H1 (cell line): ENCODE measurements around the gene ZNF595. TPM values are rescaled to one million over a fixed set of nuclear protein-coding genes. Genes with fewer than 3 reads are reported as not detected.

Source experiments
- EGR1 ChIP-seq: IDR thresholded peaks from 2 replicates; pipeline ENCODE4 v1.6.1; 2011; ENCODE audit warnings: low read depth, low read length, borderline replicate concordance
- polyA plus RNA-seq, 7 experiments: library from polyadenylated mRNA; depleted of rRNA in 3 of 7; stranded (reverse) in 5 of 7; unstranded in 2 of 7; fragments of >200 nt in 5 of 7; fragments of 200-250 nt in 2 of 7; gene quantifications; 1 replicate in 5 of 7; 2 replicates in 1 of 7; 4 replicates in 1 of 7; pipeline versions ENCODE4 v1.2.1 to v1.2.3, GENCODE V29; 2011 to 2013; ENCODE audit warnings: missing spikeins in 2 of 7, mixed read lengths in 2 of 7
- total RNA-seq: library from RNA; stranded (reverse); fragmentation: NEBNext Ultra II Directional; extraction: Animal tissue kit (Norgen Biotek cat#: 25700); gene quantifications from 2 replicates; pipeline ENCODE4 v1.2.1, GENCODE V29; 2021

Gene ZNF595
- total and polyA plus RNA-seq, 2 of the 8 experiments (the other 6 are each of a cell fraction or from before 2014, with no cell fraction given): 3.3 to 22.5 TPM

DNA sequence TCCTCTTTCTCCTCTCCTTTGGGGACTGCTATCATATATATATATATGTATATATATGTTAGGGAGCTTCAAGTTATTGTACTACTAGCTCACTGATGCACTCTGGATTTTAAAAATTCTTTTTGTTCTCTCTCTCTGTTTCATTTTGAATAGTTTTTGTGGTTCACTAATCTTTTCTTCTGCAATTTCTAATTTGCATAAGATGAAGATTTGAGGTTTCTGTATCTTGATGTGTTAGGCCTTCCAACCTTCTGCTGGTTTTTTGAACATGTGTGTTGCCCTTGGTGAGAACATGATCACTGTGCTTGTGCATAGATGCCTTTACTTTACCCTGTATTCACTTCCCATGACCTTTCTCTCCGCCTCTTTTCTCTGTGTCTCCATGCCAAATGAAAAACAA, 63.4 kb downstream of the ZNF595 start (continued):
- no peak for TF ChIP-seq EGR1
- TF ChIP-seq, all 59 proteins: peak for 0
